ENCODE results near the gene JPT2.
A peak's percentile ranks its signal among the peaks of the same experiment; 100 is the strongest.

Gene JPT2

GRCh38 chr16:1653023-1653422 lies 25.1 kb upstream of the JPT2 start:
- no peak for DNase-seq

- peak; percentile 23 to 40 for DNase-seq
Measured at GRCh38 chr16:1654505-1655268, 23.4 kb upstream of the JPT2 start.

- no peak for DNase-seq
Measured at GRCh38 chr16:1655269-1655807, 22.7 kb upstream of the JPT2 start.

GRCh38 chr16:1655909-1656807 lies 21.9 kb upstream of the JPT2 start:
- DNase-seq: no peak

GRCh38 chr16:1656808-1657617 lies 21.1 kb upstream of the JPT2 start:
- DNase-seq: no peak

- no peak for DNase-seq
Measured at GRCh38 chr16:1657841-1658240, 20.2 kb upstream of the JPT2 start.

- DNase-seq: no peak
Measured at GRCh38 chr16:1659031-1659430, 19.0 kb upstream of the JPT2 start.

GRCh38 chr16:1661826-1662225 lies 16.3 kb upstream of the JPT2 start:
- DNase-seq: no peak

GRCh38 chr16:1662543-1662942 lies 15.5 kb upstream of the JPT2 start:
- no peak for DNase-seq

GRCh38 chr16:1665829-1666228 lies 12.2 kb upstream of the JPT2 start:
- no peak for DNase-seq

- DNase-seq: no peak
Measured at GRCh38 chr16:1666316-1666715, 11.8 kb upstream of the JPT2 start.

GRCh38 chr16:1667271-1667670 lies 10.8 kb upstream of the JPT2 start:
- no peak for DNase-seq

- DNase-seq: no peak
Measured at GRCh38 chr16:1667916-1668315, 10.2 kb upstream of the JPT2 start.

- DNase-seq: no peak
Measured at GRCh38 chr16:1668612-1669319, 9.3 kb upstream of the JPT2 start.

- DNase-seq: no peak
Measured at GRCh38 chr16:1669698-1670097, 8.4 kb upstream of the JPT2 start.

GRCh38 chr16:1670371-1670770 lies 7.7 kb upstream of the JPT2 start:
- no peak for DNase-seq

GRCh38 chr16:1670866-1671265 lies 7.2 kb upstream of the JPT2 start:
- no peak for DNase-seq

GRCh38 chr16:1673424-1674151 lies 4.5 kb upstream of the JPT2 start:
- no peak for DNase-seq

- no peak for DNase-seq
Measured at GRCh38 chr16:1674306-1674705, 3.8 kb upstream of the JPT2 start.

GRCh38 chr16:1674751-1675664 lies 3.1 kb upstream of the JPT2 start:
- no peak for DNase-seq

GRCh38 chr16:1676661-1677060 lies 1.4 kb upstream of the JPT2 start:
- DNase-seq: no peak

All from Kasumi-1 (cell line).